Cerebellar nuclear complex (tissue), 1 donor: ENCODE data around the gene PDIK1L.

Experiments
- DNase-seq, 2 experiments: peaks; one replicate each; lab custom pipeline; 2025; lab: John Stamatoyannopoulos, UW

Gene PDIK1L

DNA sequence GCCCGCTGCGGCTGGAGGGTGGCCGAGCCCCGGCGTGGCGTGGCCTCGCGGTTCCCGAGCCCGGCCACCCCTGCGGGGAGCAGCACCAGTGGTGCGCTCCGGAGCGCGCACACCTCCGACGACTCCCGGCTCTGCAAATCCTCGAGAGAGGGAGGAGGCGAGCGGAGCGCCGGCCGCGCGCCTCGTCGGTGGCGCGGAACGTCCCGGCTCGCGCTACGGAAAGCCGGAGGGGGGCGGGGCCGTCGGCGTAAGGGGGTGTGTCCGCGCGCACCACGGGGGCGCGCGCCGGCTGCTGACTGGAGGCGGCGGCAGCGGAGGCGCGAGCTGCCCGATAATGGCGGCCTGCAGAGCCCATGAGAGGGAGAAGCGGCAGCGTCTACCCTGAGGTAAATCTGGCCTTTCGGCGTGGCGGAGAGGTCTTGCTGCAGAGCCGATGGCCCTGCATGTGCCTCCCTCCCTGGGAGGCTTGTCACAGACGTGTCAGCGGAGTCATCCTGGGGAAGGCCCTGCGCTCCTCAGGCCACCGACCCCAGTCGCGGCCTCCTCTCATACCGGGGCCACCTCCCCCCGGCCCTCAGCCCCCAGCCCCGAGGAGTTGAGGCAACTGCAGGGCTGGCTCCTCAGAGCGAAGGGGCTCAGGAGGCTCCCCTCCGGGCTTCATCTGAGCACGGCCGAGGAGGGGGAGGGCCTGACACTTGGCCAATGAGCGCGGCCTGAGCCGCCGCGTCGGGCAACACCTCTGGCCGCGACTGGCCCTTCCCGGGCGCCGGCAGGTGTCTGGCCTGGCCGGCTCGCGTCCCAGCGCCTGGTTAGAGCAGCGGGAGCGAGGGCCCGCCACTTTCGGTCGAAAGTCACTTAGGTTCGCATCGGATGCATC is at the start of gene PDIK1L:
TSS of gene PDIK1L (plus strand) at position 295 of the 877 bp plus-strand sequence. CDS start 2,485 bp downstream, outside the sequence.
- DNase-seq = peak in 1 of 2 experiments; percentile 50

DNA sequence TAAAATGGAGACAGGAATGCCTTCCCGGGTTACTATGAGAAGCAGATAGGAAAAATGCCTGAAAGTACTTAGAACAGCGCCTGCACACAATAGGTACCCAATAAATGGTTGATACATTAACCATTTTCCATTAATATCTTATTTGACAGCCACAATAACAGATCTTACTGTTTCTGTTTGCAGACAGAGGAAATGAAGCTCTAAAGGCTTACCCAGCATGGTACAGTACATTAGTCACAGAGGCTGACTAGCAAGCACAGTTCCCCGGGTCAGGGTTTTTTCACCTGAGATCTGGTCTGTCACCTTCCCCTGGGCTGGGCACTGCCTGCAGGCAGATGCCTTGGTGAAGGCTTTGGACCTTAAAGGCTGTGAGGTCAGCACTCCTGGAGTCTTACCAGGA is 47.1 kb upstream of the PDIK1L start:
- DNase-seq = no peak

- DNase-seq = no peak
Measured at GRCh38 chr1:26066160-26066559, 45.5 kb upstream of the PDIK1L start.

GRCh38 chr1:26066857-26067256 is 44.8 kb upstream of the PDIK1L start:
- DNase-seq = no peak

GRCh38 chr1:26067432-26067911 is 44.2 kb upstream of the PDIK1L start, which contains the start of gene TRIM63:
TRIM63 (minus strand) TSS chr1:26067630; CDS start chr1:26067494, 136 bp downstream.
- no peak for DNase-seq

- DNase-seq = no peak
Measured at GRCh38 chr1:26069941-26070295, 41.7 kb upstream of the PDIK1L start.

DNA sequence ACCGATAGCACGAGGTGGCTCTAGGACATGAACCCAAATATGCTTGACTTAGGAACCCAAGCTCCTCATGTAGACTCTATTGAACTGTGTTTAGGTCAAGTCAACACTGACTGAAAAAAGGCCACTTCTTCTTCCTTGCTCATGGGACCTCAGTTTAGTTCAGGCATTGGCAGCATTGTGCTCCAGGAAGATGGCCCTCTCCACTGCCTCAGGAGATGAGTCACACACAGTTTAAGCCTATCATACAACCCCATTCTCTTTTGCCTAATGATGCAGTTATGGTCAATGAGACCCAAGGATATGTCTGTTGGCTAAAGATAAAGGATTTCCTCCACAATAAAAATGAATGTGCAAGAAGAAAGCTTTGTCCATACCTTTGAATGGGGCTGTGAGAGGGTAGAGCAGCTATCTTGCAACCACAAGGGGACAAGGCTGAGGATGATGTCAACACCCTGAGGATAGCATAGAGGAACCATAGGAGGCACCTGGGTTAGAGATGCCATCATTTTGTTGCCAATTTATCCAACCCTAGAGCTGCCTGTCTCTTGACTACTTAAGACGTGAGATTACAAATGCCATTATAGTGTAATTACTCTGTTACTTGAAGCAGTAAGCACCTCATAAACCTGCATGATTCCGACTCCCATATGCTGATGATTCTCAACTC is 41.2 kb upstream of the PDIK1L start:
- no peak for DNase-seq

DNA sequence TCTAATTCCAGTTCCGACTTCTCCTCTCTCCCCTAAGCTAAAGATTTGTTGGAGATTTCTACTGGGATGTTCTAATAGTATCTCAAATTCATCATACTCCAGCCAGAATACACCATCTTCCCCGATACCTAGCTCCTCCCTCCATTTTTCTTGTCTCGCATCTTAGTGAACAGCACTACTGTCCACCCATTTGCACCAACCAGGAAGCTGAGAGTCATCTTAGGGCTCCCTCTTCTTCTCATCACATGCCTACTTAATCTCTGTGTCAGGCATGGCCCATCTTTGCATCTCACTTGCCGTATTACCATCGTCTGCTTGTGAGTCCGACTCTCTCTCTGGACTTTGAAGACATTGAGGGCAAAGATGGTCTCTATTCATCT is 40.7 kb upstream of the PDIK1L start:
- DNase-seq = no peak

- DNase-seq = no peak
Measured at GRCh38 chr1:26072305-26072704, 39.3 kb upstream of the PDIK1L start.

DNA sequence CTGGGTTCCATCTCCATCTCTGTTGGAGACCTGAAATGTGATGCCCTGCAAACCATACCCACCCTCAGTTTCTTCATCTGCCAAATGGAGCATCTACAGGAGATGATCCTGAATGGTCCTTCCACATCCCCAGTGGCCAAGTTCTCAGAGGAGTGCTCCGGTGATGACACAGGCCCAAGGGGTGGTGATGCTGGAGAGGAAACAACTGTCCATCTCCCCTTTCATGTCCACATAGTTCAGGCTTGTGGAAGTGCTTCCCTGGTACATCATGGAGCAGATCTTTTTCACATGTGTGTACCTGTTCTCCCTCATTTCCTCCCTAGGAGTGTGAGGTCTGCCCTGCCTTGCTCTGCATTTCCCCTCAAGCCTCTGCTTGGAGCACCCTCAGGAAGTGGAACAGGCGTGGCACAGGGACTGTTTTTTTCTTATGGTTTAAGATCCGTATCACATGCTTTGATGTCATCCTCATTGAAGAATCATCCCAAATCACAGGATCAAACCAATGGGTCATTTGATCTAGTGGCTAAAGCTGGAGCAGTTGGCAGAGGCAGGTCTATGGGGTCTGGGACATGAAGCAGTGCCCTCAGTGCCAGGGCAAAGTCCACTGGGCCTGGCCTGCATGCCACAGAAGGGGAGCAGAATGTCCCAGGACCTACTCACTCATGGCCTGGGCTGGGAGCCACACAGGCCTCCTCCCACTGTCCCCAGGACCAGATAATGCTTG is 36.0 kb upstream of the PDIK1L start:
- no peak for DNase-seq

GRCh38 chr1:26077524-26077923 is 34.1 kb upstream of the PDIK1L start:
- DNase-seq = no peak

DNA sequence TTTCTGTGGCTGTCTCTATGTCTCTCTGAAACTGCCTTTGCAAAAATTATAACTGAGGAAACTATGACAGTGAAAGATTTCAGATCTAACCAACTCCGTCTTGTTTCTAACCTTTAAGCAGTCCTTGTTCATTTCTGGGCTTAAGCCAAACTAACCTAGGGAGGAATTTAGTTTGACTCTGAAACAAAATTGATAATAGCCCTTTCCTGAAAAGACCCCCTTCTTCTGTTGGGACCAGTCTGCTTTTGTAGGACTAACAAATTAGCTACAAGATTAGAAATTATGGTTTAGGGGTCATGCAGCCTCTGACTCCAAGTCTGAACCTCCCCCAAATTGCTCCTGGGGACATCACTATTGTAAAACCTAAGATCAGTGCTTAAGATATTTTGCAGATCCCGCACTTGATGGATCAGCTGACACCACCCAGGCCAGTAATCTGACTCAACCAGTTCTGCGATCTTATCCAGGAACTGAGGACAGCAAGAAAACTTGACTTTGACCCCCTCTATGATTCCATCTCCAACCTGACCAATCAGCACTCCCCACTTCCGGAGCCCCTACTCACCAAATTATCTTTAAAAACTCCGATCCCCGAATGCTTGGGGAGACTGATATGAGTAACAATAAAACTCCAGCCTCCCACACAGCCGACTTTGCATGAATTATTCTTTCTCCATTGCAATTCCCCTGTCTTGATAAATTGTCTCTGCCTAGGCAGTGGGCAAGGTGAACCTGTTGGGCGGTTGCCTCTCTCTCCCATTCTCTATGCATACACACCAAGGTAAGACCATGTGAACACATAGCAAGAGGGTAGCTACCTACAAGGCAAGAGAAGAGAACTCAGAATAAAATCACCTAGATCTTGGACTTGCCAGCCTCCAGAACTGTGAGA is 33.1 kb upstream of the PDIK1L start:
- DNase-seq = no peak

DNA sequence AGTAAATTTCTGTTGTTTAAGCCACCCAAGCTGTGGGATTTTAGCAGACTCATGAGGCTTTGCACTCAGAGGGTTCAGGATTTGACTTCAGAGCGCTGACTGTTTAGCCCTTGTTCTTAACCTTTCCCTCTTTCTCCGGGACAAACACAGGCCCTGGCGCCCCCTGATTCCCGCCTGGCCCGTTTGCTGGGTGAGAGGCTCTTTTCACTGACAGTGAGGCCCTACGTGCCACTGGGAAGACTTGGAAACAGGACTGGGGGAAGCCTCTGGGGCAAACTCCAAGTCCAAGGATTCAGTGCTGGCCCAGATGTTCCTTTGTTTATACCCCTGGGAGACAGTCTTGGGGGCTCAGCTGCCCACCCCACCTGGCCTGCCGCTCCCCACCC is 32.5 kb upstream of the PDIK1L start:
- DNase-seq = no peak

DNA sequence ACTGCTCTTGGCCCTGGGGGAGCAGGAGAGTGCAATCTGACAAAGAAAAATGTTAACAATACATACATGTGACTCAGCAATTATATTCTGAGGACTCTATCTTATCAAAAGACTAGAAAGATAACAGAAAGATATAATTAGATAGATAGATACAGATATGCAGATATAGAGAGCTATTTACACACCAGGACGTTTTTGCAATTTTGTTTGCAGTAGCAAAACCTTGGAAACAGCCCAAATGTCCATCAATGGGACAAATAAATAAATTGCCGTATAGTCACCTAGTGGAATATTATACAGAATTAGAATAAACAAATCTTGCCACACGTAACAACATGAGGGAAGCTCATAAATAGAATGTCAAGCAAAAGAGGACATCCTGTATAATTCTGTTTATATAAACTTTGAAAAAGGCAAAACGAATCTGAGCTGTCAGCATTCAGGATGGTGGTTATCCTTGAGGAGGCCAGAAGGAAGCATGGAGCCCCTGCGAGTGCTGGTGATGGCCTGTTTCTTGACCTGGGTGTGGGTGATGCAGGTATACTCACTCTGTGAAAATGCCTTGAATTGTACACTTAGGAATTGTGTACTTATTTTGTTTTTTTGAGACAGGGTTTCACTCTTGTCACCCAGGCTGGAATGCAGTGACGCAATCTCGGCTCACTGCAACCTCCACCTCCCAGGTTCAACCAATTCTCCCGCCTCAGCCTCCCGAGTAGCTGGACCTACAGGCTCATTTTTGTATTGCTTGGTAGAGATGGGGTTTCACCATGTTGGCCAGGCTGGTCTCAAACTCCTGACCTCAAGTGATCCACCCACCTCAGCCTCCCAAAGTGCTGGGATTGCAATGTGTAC is 31.4 kb upstream of the PDIK1L start:
- DNase-seq = no peak

DNA sequence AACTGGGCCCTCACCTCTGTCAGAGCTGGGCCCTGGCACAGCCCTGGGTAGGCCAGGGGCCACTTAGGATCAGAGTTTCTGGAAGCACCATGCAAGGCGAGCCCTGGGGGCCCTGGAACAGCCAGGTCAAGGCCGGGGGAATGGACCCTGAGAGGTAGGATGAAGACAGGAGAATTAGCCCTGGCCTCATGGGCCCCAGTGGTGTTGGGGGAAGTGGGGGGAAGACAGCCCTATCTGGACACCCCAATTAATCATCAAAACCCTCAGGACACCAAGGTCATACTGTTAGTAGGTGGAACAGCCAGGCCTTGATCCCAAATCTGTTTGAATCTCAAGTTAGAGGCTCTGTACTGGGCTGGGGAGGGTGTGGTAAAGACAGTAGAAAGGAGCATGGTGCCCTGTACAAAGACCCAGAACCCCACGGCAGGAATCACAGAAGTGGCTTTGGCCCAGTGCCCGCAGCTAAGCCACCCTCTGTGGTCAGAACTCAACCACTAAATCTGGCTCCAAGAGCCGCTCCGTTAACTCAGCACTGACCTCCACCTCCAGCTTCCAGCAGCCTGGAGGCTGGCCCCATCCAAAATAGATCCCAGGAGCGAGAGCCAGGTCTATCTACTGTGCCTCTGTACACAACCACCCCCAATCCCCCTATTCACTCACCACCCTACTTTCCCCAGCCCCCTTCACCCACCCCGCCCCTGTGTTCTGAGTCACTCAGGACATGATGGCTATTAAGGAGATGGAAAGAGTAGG is 30.2 kb upstream of the PDIK1L start:
- DNase-seq = no peak

GRCh38 chr1:26082020-26082350 is 29.6 kb upstream of the PDIK1L start:
- DNase-seq = no peak

DNA sequence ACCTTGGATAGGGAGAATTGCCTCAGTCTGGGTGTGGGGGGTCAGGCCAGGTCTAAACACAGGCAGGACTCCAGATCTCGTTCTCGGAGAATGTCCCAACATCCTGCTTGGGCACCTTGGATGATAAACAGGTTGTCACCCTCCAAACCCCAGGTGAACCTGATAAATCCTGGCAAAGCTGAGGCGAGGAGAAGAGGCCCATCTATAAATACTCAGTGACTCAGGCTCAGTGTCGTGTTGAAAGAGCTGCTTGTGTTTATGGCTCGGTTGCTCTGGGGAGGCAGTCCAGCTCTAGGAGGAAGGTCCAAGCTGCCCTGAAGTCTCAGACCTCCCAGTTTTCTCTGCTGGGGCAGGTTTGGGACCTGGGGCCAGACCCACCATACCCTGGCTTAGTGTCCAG is 28.4 kb upstream of the PDIK1L start:
- no peak for DNase-seq

- no peak for DNase-seq
Measured at GRCh38 chr1:26084091-26084561, 27.5 kb upstream of the PDIK1L start.

- DNase-seq = no peak
Measured at GRCh38 chr1:26084844-26085243, 26.8 kb upstream of the PDIK1L start.

DNA sequence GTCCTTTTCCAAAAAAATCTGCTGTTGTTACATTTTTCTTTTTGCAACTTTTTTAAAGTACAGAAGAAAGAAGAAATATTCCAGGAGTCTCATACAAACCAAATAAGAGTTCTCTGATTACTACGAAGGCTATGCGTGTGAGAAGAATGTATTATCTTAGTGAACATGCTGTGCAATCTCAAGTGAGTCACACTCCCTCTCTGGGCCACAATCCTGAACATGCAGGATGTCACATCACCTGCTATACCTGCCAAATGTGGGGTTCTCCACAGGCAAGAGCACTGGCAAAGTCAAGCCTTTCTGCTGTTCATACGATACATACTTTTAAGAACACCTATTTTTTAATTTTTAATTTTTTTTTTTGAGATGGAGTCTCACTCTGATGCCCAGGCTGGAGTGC is 22.5 kb upstream of the PDIK1L start:
- DNase-seq = no peak
